ENCODE data around the gene SLC5A4.
"Not testable (repeated sequence)": the region's sequence is repeated elsewhere in the genome, so short reads cannot be mapped to it uniquely, and the experiment has no call there.

The SLC5A4 gene

GRCh38 chr22:32204856-32205722, 50.1 kb downstream of the SLC5A4 start, which contains the start of gene RFPL2:
Gene RFPL2, minus strand, starts transcription at chr22:32205073. Its CDS starts 2,622 bp downstream, at chr22:32202451.
- peaks cover 24% of the 10 kb centered on the region for H3K27me3 ChIP-seq (ENCODE audit: control insufficient read depth, insufficient read depth, low read length)
- peaks cover 9% of the 10 kb centered on the region for H3K4me1 ChIP-seq (ENCODE audit: control insufficient read depth, insufficient read depth, low read length)
- H3K9ac ChIP-seq (ENCODE audit: low read length), result no peak within 1 kb of the TSS
- no peaks in the 10 kb centered on the region for H3K36me3 ChIP-seq (ENCODE audit: control insufficient read depth, insufficient read depth, low read length)
- no peak within 1 kb of the TSS for H3K4me3 ChIP-seq (ENCODE audit: low read length)
- no peaks in the 10 kb centered on the region for H3K9me3 ChIP-seq (ENCODE audit: control insufficient read depth, low read length)

- Histone ChIP-seq H3K9me3 (ENCODE audit: control insufficient read depth, low read length) (no peaks in the 10 kb centered on the region), H3K27me3 (ENCODE audit: control insufficient read depth, insufficient read depth, low read length) (peaks cover 24% of the 10 kb centered on the region), H3K4me1 (ENCODE audit: control insufficient read depth, insufficient read depth, low read length) (peaks cover 9% of the 10 kb centered on the region), H3K9ac (ENCODE audit: low read length) (no peak overlapping the region), H3K36me3 (ENCODE audit: control insufficient read depth, insufficient read depth, low read length) (no peaks in the 10 kb centered on the region), H3K4me3 (ENCODE audit: low read length) (no peak overlapping the region)
Measured at GRCh38 chr22:32204040-32204855, 50.9 kb downstream of the SLC5A4 start.

- no peaks in the 10 kb centered on the region for H3K9me3 ChIP-seq (ENCODE audit: control insufficient read depth, low read length)
- peaks cover 28% of the 10 kb centered on the region for H3K27me3 ChIP-seq (ENCODE audit: control insufficient read depth, insufficient read depth, low read length)
- no peak overlapping the region for H3K4me3 ChIP-seq (ENCODE audit: low read length)
- H3K36me3 ChIP-seq (ENCODE audit: control insufficient read depth, insufficient read depth, low read length), result no peaks in the 10 kb centered on the region
- peaks cover 9% of the 10 kb centered on the region for H3K4me1 ChIP-seq (ENCODE audit: control insufficient read depth, insufficient read depth, low read length)
- no peak overlapping the region for H3K9ac ChIP-seq (ENCODE audit: low read length)
Measured at GRCh38 chr22:32203181-32204039, 51.7 kb downstream of the SLC5A4 start.

- no peaks in the 10 kb centered on the region for H3K36me3 ChIP-seq (ENCODE audit: control insufficient read depth, insufficient read depth, low read length)
- H3K9ac ChIP-seq (ENCODE audit: low read length), result no peak overlapping the region
- H3K27me3 ChIP-seq (ENCODE audit: control insufficient read depth, insufficient read depth, low read length), result peaks cover 28% of the 10 kb centered on the region
- peaks cover 9% of the 10 kb centered on the region for H3K4me1 ChIP-seq (ENCODE audit: control insufficient read depth, insufficient read depth, low read length)
- H3K9me3 ChIP-seq (ENCODE audit: control insufficient read depth, low read length), result no peaks in the 10 kb centered on the region
- H3K4me3 ChIP-seq (ENCODE audit: low read length), result no peak overlapping the region
Measured at GRCh38 chr22:32202539-32203180, 52.5 kb downstream of the SLC5A4 start.

GRCh38 chr22:32202161-32202538, 53.0 kb downstream of the SLC5A4 start:
- no peaks in the 10 kb centered on the region for H3K9me3 ChIP-seq (ENCODE audit: control insufficient read depth, low read length)
- H3K4me3 ChIP-seq (ENCODE audit: low read length), result no peak overlapping the region
- H3K4me1 ChIP-seq (ENCODE audit: control insufficient read depth, insufficient read depth, low read length), result peaks cover 9% of the 10 kb centered on the region
- H3K9ac ChIP-seq (ENCODE audit: low read length), result no peak overlapping the region
- no peaks in the 10 kb centered on the region for H3K36me3 ChIP-seq (ENCODE audit: control insufficient read depth, insufficient read depth, low read length)
- peaks cover 28% of the 10 kb centered on the region for H3K27me3 ChIP-seq (ENCODE audit: control insufficient read depth, insufficient read depth, low read length)

GRCh38 chr22:32200752-32201151, 54.4 kb downstream of the SLC5A4 start:
- Histone ChIP-seq H3K4me1 (ENCODE audit: control insufficient read depth, insufficient read depth, low read length) (peaks cover 9% of the 10 kb centered on the region), H3K27me3 (ENCODE audit: control insufficient read depth, insufficient read depth, low read length) (peaks cover 28% of the 10 kb centered on the region), H3K36me3 (ENCODE audit: control insufficient read depth, insufficient read depth, low read length) (no peaks in the 10 kb centered on the region), H3K9me3 (ENCODE audit: control insufficient read depth, low read length) (no peaks in the 10 kb centered on the region), H3K4me3 (ENCODE audit: low read length) (no peak overlapping the region), H3K9ac (ENCODE audit: low read length) (no peak overlapping the region)

GRCh38 chr22:32199961-32200360, 55.2 kb downstream of the SLC5A4 start:
- H3K9me3 ChIP-seq (ENCODE audit: control insufficient read depth, low read length), result no peaks in the 10 kb centered on the region
- H3K36me3 ChIP-seq (ENCODE audit: control insufficient read depth, insufficient read depth, low read length), result no peaks in the 10 kb centered on the region
- H3K4me3 ChIP-seq (ENCODE audit: low read length), result no peak overlapping the region
- H3K27me3 ChIP-seq (ENCODE audit: control insufficient read depth, insufficient read depth, low read length), result peaks cover 28% of the 10 kb centered on the region
- H3K4me1 ChIP-seq (ENCODE audit: control insufficient read depth, insufficient read depth, low read length), result peaks cover 9% of the 10 kb centered on the region
- no peak overlapping the region for H3K9ac ChIP-seq (ENCODE audit: low read length)

- Histone ChIP-seq H3K4me1 (ENCODE audit: control insufficient read depth, insufficient read depth, low read length) (peaks cover 9% of the 10 kb centered on the region), H3K27me3 (ENCODE audit: control insufficient read depth, insufficient read depth, low read length) (peaks cover 28% of the 10 kb centered on the region), H3K4me3 (ENCODE audit: low read length) (no peak overlapping the region), H3K9me3 (ENCODE audit: control insufficient read depth, low read length) (no peaks in the 10 kb centered on the region), H3K36me3 (ENCODE audit: control insufficient read depth, insufficient read depth, low read length) (no peaks in the 10 kb centered on the region), H3K9ac (ENCODE audit: low read length) (no peak overlapping the region)
Measured at GRCh38 chr22:32199341-32199740, 55.8 kb downstream of the SLC5A4 start.

GRCh38 chr22:32197553-32198226, 57.5 kb downstream of the SLC5A4 start:
- H3K4me1 ChIP-seq (ENCODE audit: control insufficient read depth, insufficient read depth, low read length); H3K9ac ChIP-seq (ENCODE audit: low read length); H3K36me3 ChIP-seq (ENCODE audit: control insufficient read depth, insufficient read depth, low read length); H3K4me3 ChIP-seq (ENCODE audit: low read length); H3K9me3 ChIP-seq (ENCODE audit: control insufficient read depth, low read length): not testable (repeated sequence)
- peaks cover 11% of the 10 kb centered on the region for H3K27me3 ChIP-seq (ENCODE audit: control insufficient read depth, insufficient read depth, low read length)

GRCh38 chr22:32195900-32196299, 59.2 kb downstream of the SLC5A4 start:
- H3K4me1 ChIP-seq (ENCODE audit: control insufficient read depth, insufficient read depth, low read length); H3K36me3 ChIP-seq (ENCODE audit: control insufficient read depth, insufficient read depth, low read length); H3K9me3 ChIP-seq (ENCODE audit: control insufficient read depth, low read length); H3K4me3 ChIP-seq (ENCODE audit: low read length); H3K9ac ChIP-seq (ENCODE audit: low read length); H3K27me3 ChIP-seq (ENCODE audit: control insufficient read depth, insufficient read depth, low read length): not testable (repeated sequence)

- H3K36me3 ChIP-seq (ENCODE audit: control insufficient read depth, insufficient read depth, low read length); H3K27me3 ChIP-seq (ENCODE audit: control insufficient read depth, insufficient read depth, low read length); H3K9ac ChIP-seq (ENCODE audit: low read length); H3K4me3 ChIP-seq (ENCODE audit: low read length); H3K4me1 ChIP-seq (ENCODE audit: control insufficient read depth, insufficient read depth, low read length); H3K9me3 ChIP-seq (ENCODE audit: control insufficient read depth, low read length): not testable (repeated sequence)
Measured at GRCh38 chr22:32193346-32193745, 61.8 kb downstream of the SLC5A4 start.

All from mucosa of stomach (tissue), 1 donor.